RCC 7860 (cell line): ENCODE measurements around the gene KIAA1614.

ENCODE experiments used
- DNase-seq: peaks from one replicate; pipeline ENCODE4 v3.0.0-alpha.2; 2015; ENCODE audit warnings: low spot score
- FAIRE-seq: peaks from 2 replicates; lab custom pipeline; 2012; peaks lifted over from hg19 to GRCh38; lab: Jason Lieb, UNC

Gene KIAA1614

GRCh38 chr1:180939073-180939710 is 26.5 kb downstream of the KIAA1614 start:
- no peak for DNase-seq
- FAIRE-seq = no peak

GRCh38 chr1:180939711-180940103 is 27.0 kb downstream of the KIAA1614 start:
- DNase-seq (no peak), FAIRE-seq (no peak)

DNA sequence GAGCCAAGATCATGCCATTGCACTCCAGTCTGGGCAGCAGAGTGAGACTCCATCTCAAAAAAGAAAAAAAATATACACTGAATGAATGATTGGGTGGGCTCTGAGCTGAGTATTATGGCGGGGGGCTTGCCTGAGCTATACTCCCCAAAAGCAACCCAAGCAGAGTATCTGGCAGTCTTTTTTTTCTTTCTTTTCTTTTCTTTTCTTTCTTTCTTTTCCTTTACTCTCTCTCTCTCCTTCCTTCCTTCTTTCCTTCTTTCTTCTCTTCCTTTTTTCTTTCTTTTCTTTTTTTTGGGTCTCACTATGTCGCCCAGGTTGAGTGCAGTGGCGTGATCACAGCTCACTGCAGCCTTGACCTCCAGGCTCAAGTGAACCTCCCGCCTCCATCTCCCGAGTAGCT is 27.7 kb downstream of the KIAA1614 start:
- DNase-seq (no peak), FAIRE-seq (no peak)

DNA sequence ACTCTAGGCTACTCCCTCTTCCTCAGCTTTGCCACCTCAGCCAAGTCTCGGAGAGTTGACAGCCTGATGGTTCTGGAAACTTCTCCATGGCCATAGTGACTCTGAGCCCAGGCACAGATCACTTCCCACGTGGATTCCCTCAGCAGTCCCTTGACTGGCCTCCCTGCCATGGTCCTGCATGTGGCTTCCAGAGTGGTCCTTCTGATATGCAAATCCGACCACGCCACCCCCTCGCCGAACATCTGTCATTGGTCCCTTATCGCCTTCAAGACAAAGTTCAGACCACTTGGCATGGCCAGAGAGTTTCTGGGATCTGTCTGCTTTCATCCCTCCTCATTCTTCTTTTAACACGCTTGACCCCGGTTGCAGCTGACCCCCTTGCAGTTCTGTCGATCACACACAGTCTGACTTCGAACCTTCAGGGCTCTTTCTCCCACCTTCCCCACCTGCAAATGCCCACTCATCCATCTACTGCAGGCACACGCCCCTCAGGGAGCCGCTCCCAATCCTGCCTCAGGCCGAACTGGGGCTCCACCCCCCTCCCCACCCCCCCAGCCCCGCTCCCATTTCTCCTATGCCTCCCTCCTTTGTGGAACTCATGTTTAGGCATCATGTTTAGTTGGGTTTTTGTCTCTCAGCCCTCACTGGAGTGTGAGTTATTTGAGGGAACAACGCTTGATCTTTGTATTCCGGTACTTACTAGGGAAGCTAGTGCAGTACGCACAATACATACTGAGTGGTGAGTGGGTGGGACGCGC is 29.0 kb downstream of the KIAA1614 start:
- FAIRE-seq = no peak

GRCh38 chr1:180945151-180945550 is 32.5 kb downstream of the KIAA1614 start:
- FAIRE-seq = no peak
- DNase-seq = no peak

More for the DNA sequence above, 29.0 kb downstream of the KIAA1614 start:
- DNase-seq = no peak

DNA sequence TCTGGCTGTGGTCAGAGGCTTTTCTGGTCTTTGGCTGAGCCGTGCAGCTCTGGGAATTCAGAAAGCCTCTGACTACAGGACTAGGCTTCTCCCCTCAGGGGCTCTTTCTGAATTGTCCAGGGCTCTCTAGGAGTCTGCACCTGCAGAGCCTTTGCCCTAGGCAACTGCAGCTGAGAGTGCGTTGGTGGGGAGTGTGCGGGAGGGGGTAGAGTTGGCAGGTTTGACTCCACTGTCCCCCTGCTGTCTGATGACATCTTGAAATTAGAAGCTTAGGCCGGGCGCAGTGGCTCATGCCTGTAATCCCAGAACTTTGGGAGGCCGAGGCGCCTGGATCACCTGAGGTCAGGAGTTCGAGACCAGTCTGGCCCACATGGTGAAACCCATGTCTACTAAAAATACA is 32.9 kb downstream of the KIAA1614 start:
- FAIRE-seq = no peak
- DNase-seq = no peak

DNA sequence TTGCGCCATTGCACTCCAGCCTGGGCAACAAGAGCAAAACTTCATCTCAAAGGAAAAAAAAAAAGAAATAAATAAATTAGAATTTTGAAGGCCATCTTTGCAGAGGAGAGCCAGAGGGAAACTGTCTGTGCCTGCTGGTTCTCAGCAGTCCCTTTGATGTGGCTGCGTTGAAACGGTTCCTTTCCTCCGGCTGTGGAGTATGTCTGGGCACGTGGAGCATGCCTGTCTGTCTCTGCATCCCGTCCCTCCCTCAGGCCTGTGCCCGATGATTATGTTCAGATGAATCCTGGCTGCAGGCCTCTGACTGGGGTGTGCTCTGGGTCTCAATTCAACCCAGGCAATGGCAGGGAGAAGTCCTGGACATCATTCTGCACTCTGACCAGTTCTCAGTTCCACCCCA is 33.4 kb downstream of the KIAA1614 start:
- no peak for DNase-seq
- FAIRE-seq = no peak

DNA sequence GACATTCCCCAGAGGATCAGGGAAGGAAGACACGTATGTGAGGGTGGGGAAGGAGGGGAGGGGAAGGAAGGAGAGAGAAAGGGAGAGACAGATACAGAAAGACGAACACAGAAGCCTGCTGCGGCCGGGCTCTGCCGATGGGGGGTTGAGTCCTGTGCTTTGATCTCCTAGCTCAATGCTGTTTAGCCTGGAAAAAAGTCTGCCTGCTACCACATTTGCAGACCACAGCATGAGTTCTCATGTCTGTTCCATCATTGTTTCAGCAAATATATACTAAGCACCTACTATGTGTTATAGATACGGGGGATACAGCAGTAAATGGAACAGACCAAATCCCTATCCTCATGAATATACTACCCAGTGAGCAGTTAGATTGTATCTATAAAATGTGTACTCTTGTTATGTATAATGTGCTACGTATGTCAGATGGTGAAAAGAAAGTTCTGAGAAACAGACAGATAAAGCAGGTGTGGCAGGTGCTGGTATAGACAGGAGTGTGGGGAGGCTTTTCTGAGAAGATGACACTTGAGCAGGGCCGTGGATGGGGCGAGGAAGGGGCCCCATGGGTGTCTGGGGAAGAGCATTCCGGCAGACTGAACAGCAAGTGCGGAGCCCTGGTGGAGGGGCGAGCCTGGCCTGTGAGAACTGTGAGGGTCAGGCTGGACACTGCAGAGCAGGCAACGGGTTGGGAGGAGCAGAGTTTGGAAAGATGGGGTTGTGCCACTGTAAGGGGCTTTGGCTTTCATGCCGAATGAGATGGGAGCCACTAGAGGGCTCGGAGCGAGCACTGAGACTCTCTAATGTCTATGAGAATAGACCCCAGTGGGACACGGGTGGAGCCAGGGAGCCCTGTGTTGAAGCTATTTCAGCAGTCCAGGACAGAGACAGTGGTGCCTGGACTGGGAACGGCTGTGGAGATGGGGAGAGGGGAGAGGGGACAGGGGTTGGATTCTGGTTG is 34.1 kb downstream of the KIAA1614 start:
- FAIRE-seq (no peak), DNase-seq (no peak)

- DNase-seq (no peak), FAIRE-seq (no peak)
These were observed 34.8 kb downstream of the KIAA1614 start for GRCh38 chr1:180947499-180947885.

DNA sequence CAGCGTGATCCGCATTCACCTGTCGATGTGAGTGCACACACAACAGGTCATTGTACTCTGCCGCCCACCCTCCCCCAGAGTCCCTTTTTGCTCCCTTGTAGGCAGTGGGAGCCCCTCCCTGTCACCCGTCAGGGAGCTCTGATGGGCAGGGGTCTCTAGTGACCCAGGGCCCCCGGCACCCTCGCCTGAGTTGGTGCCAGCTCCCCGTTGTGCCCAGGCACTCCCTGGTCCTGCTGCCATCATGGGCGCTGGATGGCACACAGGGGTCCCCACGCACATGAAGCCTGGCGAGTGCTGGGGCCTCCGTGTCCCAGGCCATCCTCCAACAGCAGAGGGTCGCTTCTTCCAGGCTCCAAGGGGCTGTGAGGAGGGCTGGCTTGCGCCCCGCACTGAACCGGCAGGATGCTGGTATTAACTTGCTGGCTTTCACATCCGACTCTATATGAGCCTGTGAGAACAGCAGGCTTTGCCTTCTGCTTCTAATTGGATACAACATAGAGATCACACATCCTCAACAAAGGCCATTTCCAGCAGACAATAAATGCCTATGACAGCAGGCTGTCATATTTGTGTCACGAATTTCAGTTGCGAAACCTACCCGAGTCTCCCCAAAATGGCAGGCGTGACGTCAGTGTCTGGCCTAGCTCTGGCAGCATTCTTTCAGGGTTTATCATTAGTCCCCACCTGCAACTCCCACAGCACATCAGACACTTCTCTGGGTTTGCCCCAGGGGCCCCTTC is 35.4 kb downstream of the KIAA1614 start:
- DNase-seq = no peak
- no peak for FAIRE-seq

DNA sequence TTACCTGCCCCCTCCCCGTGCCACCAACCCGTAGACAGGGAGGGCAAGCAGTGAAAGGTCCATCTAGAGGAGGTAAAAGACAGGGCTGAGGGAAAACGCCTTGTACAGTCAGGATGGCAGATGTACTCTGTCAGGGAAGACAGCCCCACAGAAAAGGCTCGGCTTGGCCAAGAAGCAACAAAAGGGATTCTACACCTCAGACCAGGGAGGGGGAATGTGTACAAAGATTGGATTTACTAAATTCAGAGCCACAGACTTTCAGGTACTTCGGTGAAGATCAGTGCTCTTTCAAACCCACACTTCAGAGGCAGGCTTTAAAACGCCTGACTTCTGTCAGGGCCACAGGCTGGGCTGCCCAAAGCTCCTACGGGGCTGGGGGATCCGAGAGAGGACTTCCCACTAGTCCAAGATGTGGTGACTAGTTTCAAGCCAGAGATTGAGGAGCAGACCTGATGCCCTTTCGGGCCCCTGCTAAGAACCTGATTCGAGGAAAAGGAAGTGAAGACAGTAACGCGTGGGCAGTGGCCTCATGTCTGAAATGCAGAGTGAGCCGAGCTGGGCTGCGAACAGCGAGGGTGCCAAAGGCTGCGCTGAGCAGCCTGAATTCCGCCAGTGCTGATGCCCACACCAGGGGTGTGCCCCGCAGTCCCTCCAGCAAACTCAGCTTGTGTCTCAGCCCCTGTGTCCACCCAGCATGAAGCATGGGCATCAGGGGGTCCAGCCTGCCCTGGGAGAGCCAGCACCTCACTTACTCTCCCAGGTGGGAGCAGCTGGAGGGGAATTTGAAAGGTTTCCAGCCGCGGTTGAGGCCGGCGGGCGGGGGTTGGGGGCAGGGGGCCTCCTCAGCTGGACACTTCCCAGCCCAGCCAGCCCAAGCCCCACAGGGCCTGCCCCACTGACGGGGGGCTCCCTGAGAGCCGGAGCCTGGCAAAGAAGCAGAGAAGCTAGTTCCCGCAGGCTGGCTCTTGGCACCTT is 36.2 kb downstream of the KIAA1614 start:
- FAIRE-seq = no peak

DNA sequence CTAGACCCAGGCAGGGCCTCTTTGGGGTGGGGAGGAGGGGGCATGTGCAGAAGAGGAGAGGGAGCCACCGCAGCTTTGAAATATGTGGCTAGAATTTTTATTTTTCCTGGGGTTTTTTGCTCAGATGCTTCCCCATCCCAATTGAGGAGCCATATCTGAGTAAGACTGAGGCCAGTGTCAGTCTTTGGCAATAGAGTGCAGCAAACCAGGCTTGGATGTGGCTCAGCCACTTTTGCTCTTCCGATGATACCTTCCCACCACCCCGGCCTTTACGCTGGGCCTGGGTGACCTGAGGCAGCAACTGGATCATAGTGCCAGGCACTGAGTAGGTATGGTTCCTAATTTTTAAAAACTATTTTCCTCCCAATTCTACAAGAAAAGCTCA is 36.9 kb downstream of the KIAA1614 start:
- DNase-seq = no peak

More for the DNA sequence above, 36.2 kb downstream of the KIAA1614 start:
- no peak for DNase-seq

GRCh38 chr1:180950321-180950720 is 37.6 kb downstream of the KIAA1614 start:
- no peak for DNase-seq
- FAIRE-seq = no peak

More for the DNA sequence above, 36.9 kb downstream of the KIAA1614 start:
- FAIRE-seq = no peak

DNA sequence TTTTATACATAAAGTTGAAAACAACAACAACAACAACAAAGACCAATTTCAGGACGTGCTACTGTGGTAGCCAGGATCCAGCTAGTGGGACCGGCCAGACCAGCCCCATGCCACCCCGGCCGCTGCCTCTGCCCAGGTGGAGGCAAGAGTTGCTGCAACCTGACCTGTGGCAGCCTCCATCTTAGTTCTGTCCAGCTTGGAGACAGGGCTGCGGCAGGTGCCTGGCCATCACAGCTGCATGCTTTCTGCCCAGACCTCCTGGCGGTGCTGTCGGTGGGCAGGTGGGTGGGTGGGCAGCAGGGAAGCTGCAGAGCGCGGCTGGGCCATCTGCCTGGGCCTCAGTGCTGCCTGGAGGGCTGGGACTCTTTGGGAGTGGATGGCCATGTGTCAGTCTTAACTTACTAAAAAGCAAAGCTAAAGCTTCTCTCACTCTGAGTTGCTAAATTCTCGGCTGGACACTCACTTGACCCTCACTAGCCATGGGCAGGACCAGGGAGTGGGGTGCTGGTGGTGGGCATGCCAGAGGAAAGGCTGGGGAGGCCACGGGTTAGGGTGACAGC is 38.6 kb downstream of the KIAA1614 start:
- DNase-seq (no peak), FAIRE-seq (no peak)

- DNase-seq (no peak), FAIRE-seq (no peak)
These were observed 39.3 kb downstream of the KIAA1614 start for GRCh38 chr1:180951836-180952656.

- DNase-seq (no peak), FAIRE-seq (no peak)
These were observed 39.9 kb downstream of the KIAA1614 start for GRCh38 chr1:180952657-180953013.

- no peak for FAIRE-seq
These were observed 40.8 kb downstream of the KIAA1614 start for GRCh38 chr1:180953291-180954004.

More at GRCh38 chr1:180953291-180954004, 40.8 kb downstream of the KIAA1614 start:
- no peak for DNase-seq
